GM23248 (cell line): Measurements from ENCODE around the gene MAML2. TPM values are rescaled to one million over a fixed set of nuclear protein-coding genes. Genes with fewer than 3 reads are reported as not detected.
A peak's percentile ranks its signal among the peaks of the same experiment; 100 is the strongest.

Source experiments
- DNase-seq: peaks from one replicate; pipeline ENCODE4 v3.0.0-alpha.2; 2015
- H2AFZ ChIP-seq: fragments of 200-600 bp; sonication (generic); 2 replicates; pipeline ENCODE4 v1.6.1; 2016; ENCODE audit warnings: antibody characterized with exemption
- H3F3A ChIP-seq: fragments of 200-600 bp; sonication (generic); 2 replicates; pipeline ENCODE4 v1.6.1; 2016; ENCODE audit warnings: mild to moderate bottlenecking, antibody characterized with exemption, mixed run types; ENCODE audit not compliant: insufficient read depth
- H3K27ac ChIP-seq: fragments of 200-600 bp; sonication (generic); 2 replicates; pipeline ENCODE4 v1.5.1; 2016; ENCODE audit warnings: mild to moderate bottlenecking
- H3K27me3 ChIP-seq: fragments of 200-600 bp; sonication (generic); replicated peaks from 2 replicates; pipeline ENCODE4 v1.6.1; 2016; ENCODE audit warnings: mild to moderate bottlenecking; ENCODE audit not compliant: insufficient read depth
- H3K36me3 ChIP-seq: fragments of 200-600 bp; sonication (generic); 2 replicates; pipeline ENCODE4 v1.6.1; 2016; ENCODE audit warnings: low read depth, mild to moderate bottlenecking
- H3K4me1 ChIP-seq: fragments of 200-600 bp; sonication (generic); 2 replicates; pipeline ENCODE4 v1.6.1; 2016; ENCODE audit warnings: mild to moderate bottlenecking; ENCODE audit not compliant: insufficient read depth
- H3K4me2 ChIP-seq: fragments of 200-600 bp; sonication (generic); one replicate; pipeline ENCODE4 v1.6.1; 2016; ENCODE audit warnings: mild to moderate bottlenecking; ENCODE audit not compliant: unreplicated experiment
- H3K4me3 ChIP-seq: fragments of 200-600 bp; sonication (generic); 2 replicates; pipeline ENCODE4 v1.5.1; 2016; ENCODE audit warnings: mild to moderate bottlenecking
- H3K79me2 ChIP-seq: fragments of 200-600 bp; sonication (generic); 2 replicates; pipeline ENCODE4 v1.6.1; 2016; ENCODE audit warnings: mild to moderate bottlenecking; ENCODE audit not compliant: insufficient read depth
- H3K9ac ChIP-seq: fragments of 200-600 bp; sonication (generic); 2 replicates; pipeline ENCODE4 v1.6.1; 2016; ENCODE audit warnings: mild to moderate bottlenecking
- H3K9me2 ChIP-seq: fragments of 200-600 bp; sonication (generic); 2 replicates; pipeline ENCODE4 v1.6.1; 2016; ENCODE audit warnings: mixed run types, mild to moderate bottlenecking, moderate library complexity; ENCODE audit not compliant: insufficient read depth
- H3K9me3 ChIP-seq: fragments of 200-600 bp; sonication (generic); one replicate; pipeline ENCODE4 v1.6.1; 2017; ENCODE audit warnings: low read depth
- H4K20me1 ChIP-seq: fragments of 200-600 bp; sonication (generic); 2 replicates; pipeline ENCODE4 v1.6.0; 2016; ENCODE audit not compliant: insufficient read depth
- EZH2 ChIP-seq: fragments of 200-600 bp; sonication (generic); IDR thresholded peaks from 2 replicates; pipeline ENCODE4 v1.6.1; 2018; ENCODE audit warnings: antibody characterized with exemption, mild to moderate bottlenecking; ENCODE audit not compliant: insufficient read depth, poor library complexity, severe bottlenecking
- EZH2phosphoT487 ChIP-seq: fragments of 200-600 bp; sonication (generic); IDR thresholded peaks from 2 replicates; pipeline ENCODE4 v1.6.1; 2018; ENCODE audit warnings: antibody characterized with exemption, moderate library complexity, mild to moderate bottlenecking, low read depth; ENCODE audit not compliant: insufficient read depth
- WGBS, 2 experiments: methylation state at CpG; one replicate each; pipeline ENCODE4 v1.1.6; 2015 to 2017; ENCODE audit warnings: low lambda C conversion rate in 2 of 2, low coverage in 1 of 2; ENCODE audit errors: missing lambda C conversion rate in 2 of 2; 5-methylcytosine and 5-hydroxymethylcytosine counted together
- in situ Hi-C: fragments of 300-500 bp; cut with MboI; formaldehyde crosslinking; loops from 2 replicates; pipeline ENCODE4 v1.15.0; 2020
- polyA plus RNA-seq: library from polyadenylated mRNA; unstranded; fragments of >200 nt; fragmentation: Nextera tagmentation; extraction: Ambion mirVana; gene quantifications from 2 replicates; pipeline ENCODE4 v1.2.1, GENCODE V29; 2016
- total RNA-seq: library from RNA; depleted of rRNA; stranded (reverse); fragments of >200 nt; shearing (Covaris generic); gene quantifications from 2 replicates; pipeline ENCODE4 v1.2.3, GENCODE V29; 2014

The MAML2 gene
- total and polyA plus RNA-seq, 2 experiments from 2014 or later, result 7.4 to 23.7 TPM

- peaks cover 7% of the 10 kb centered on the region for H3F3A ChIP-seq
- H3K79me2 ChIP-seq, result peaks cover 78% of the 10 kb centered on the region
- no peak for TF ChIP-seq EZH2phosphoT487
- TF ChIP-seq EZH2, result no peak
- H3K4me3 ChIP-seq, result peak overlapping the region; percentile 23
- peaks cover 37% of the 10 kb centered on the region for H3K4me1 ChIP-seq
- peak; percentile 82 for DNase-seq
- peak overlapping the region; percentile 58 for H3K9ac ChIP-seq
- peak overlapping the region; percentile 47 for H3K4me2 ChIP-seq
- H3K27me3 ChIP-seq, result no peaks in the 10 kb centered on the region
- no peaks in the 10 kb centered on the region for H3K9me2 ChIP-seq
- no peaks in the 10 kb centered on the region; the same call in 1 of the 2 replicates for H3K36me3 ChIP-seq
- in situ Hi-C loops, result no loop called here
- H4K20me1 ChIP-seq, result no peaks in the 10 kb centered on the region
- peak overlapping the region; percentile 61 for H3K27ac ChIP-seq
- H2AFZ ChIP-seq, result no peak overlapping the region
- 7% methylated on average over 8 of the region's 8 CpGs for WGBS, 2 experiments
- no peaks in the 10 kb centered on the region for H3K9me3 ChIP-seq
These were observed 330.7 kb downstream of the MAML2 start for GRCh38 chr11:96012086-96012824.

DNA sequence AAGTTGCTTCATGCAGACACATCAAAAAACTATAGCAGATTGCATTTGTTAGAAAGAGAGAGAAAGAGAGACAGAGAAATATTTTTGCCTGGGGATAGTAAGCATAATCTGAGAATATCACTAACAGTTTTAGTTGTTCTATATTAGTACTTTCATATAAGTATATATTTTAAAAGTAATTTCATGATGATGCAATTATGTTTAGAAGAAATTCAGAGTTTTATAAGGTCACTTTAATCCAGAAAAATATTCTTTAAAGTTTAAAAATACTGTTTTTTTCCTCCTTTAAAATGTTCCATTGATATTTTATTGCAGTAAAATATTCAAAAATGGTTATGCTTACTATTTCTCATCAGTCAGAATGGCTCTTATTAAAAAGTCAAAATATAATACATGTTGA lies 332.3 kb downstream of the MAML2 start:
- in situ Hi-C loops, result no loop called here
- DNase-seq, result no peak
- no peaks in the 10 kb centered on the region for H4K20me1 ChIP-seq
- no peaks in the 10 kb centered on the region for H3K9me3 ChIP-seq
- H3K4me2 ChIP-seq, result no peak overlapping the region
- peaks cover 37% of the 10 kb centered on the region for H3K4me1 ChIP-seq
- peaks cover 10% of the 10 kb centered on the region for H3F3A ChIP-seq
- no peak overlapping the region for H3K9ac ChIP-seq
- no peak overlapping the region for H3K4me3 ChIP-seq
- no peaks in the 10 kb centered on the region for H3K27me3 ChIP-seq
- no peaks in the 10 kb centered on the region for H3K9me2 ChIP-seq
- H2AFZ ChIP-seq, result no peak overlapping the region
- H3K36me3 ChIP-seq, result no peaks in the 10 kb centered on the region; the same call in 1 of the 2 replicates
- no peak for TF ChIP-seq EZH2
- TF ChIP-seq EZH2phosphoT487, result no peak
- H3K27ac ChIP-seq, result no peak overlapping the region
- H3K79me2 ChIP-seq, result peaks cover 84% of the 10 kb centered on the region

- Histone ChIP-seq H3K79me2 (peaks cover 84% of the 10 kb centered on the region), H3K9me2 (0 out of 2 replicates have a peak, but pooled peaks cover 4% of the 10 kb centered on the region), H4K20me1 (no peaks in the 10 kb centered on the region), H3K9me3 (no peaks in the 10 kb centered on the region), H3K4me3 (no peak overlapping the region), H3K36me3 (no peaks in the 10 kb centered on the region; the same call in 1 of the 2 replicates), H3K9ac (no peak overlapping the region), H2AFZ (no peak overlapping the region), H3K27ac (no peak overlapping the region), H3F3A (peaks cover 19% of the 10 kb centered on the region), H3K4me1 (peaks cover 32% of the 10 kb centered on the region), H3K27me3 (no peaks in the 10 kb centered on the region), H3K4me2 (no peak overlapping the region)
- in situ Hi-C loops, result no loop called here
- WGBS, 2 experiments, result 44 to 48% methylated on average over 3 of the region's 3 CpGs
- DNase-seq, result peak; percentile 34
- TF ChIP-seq EZH2phosphoT487 (no peak), EZH2 (no peak)
These were observed 334.8 kb downstream of the MAML2 start for GRCh38 chr11:96008161-96008720.

DNA sequence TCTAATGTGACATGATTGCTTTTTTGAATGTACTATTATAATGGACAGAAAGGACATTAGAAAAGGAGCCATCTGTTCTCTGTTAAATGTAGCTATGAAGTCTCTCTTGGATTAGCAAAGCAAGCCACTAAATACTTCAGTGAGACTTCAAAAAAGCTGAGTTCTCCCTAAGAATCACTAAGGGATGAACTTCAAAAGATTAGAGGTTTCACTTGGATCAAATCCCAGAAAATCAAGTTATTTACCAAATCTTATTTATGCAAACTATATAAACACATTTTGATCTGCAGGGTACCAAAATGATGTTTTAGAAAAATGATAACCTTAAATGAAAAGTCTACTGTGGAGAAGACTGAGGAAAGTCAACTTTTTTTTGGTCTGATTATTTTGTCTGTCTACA lies 337.0 kb downstream of the MAML2 start:
- H3K4me1 ChIP-seq, result peaks cover 27% of the 10 kb centered on the region
- 0 out of 2 replicates have a peak, but pooled peaks cover 4% of the 10 kb centered on the region for H3K9me2 ChIP-seq
- in situ Hi-C loops, result no loop called here
- H3K27ac ChIP-seq, result no peak overlapping the region
- H2AFZ ChIP-seq, result no peak overlapping the region
- H3K4me2 ChIP-seq, result no peak overlapping the region
- H4K20me1 ChIP-seq, result no peaks in the 10 kb centered on the region
- H3K36me3 ChIP-seq, result no peaks in the 10 kb centered on the region
- H3F3A ChIP-seq, result peaks cover 18% of the 10 kb centered on the region
- H3K9me3 ChIP-seq, result no peaks in the 10 kb centered on the region
- H3K9ac ChIP-seq, result no peak overlapping the region
- TF ChIP-seq EZH2 (no peak), EZH2phosphoT487 (no peak)
- DNase-seq, result no peak
- H3K4me3 ChIP-seq, result no peak overlapping the region
- no peaks in the 10 kb centered on the region for H3K27me3 ChIP-seq
- peaks cover 74% of the 10 kb centered on the region for H3K79me2 ChIP-seq
